CD14-positive monocyte (primary cell): ENCODE results near the gene SPDYE3. TPM values are rescaled to one million over a fixed set of nuclear protein-coding genes. Genes with fewer than 3 reads are reported as not detected.
A peak's percentile ranks its signal among the peaks of the same experiment; 100 is the strongest.
"Not testable (repeated sequence)": the region's sequence is repeated elsewhere in the genome, so short reads cannot be mapped to it uniquely, and the experiment has no call there.

Source experiments
- DNase-seq, 3 donors: peaks; one replicate each; pipeline ENCODE4 v3.0.0-alpha.2; 2011 to 2022
- H2AFZ ChIP-seq: 2 replicates; pipeline ENCODE4 v1.6.0; 2012; ENCODE audit warnings: mild to moderate bottlenecking, low read depth, low read length, inconsistent platforms; ENCODE audit not compliant: insufficient read depth, poor library complexity, severe bottlenecking
- H3K27ac ChIP-seq, 2 donors: 1 replicate in 1 of 2; 2 replicates in 1 of 2; pipeline ENCODE4 v1.5.1; 2012 to 2013; ENCODE audit warnings: low read length in 2 of 2, control low read depth in 1 of 2, inconsistent platforms in 1 of 2, low read depth in 1 of 2, mild to moderate bottlenecking in 1 of 2
- H3K27me3 ChIP-seq, 2 donors: one replicate each; pipeline versions ENCODE4 v1.6.0 to v1.6.1; 2011 to 2013; ENCODE audit warnings: low read length in 2 of 2; ENCODE audit not compliant: control insufficient read depth in 2 of 2, insufficient read depth in 2 of 2
- H3K36me3 ChIP-seq, 2 donors: replicated peaks in 1 of 2; 1 replicate in 1 of 2; 2 replicates in 1 of 2; pipeline versions ENCODE4 v1.5.1 to v1.6.1; 2012 to 2013; ENCODE audit warnings: low read length in 2 of 2, control low read depth in 1 of 2, inconsistent platforms in 1 of 2, mild to moderate bottlenecking in 1 of 2; ENCODE audit not compliant: insufficient read depth in 2 of 2, control insufficient read depth in 1 of 2
- H3K4me1 ChIP-seq, 2 donors: 1 replicate in 1 of 2; 2 replicates in 1 of 2; pipeline versions ENCODE4 v1.5.1 to v1.6.1; 2012 to 2013; ENCODE audit warnings: low read length in 2 of 2, control low read depth in 1 of 2, inconsistent platforms in 1 of 2, mild to moderate bottlenecking in 1 of 2, moderate library complexity in 1 of 2; ENCODE audit not compliant: insufficient read depth in 2 of 2, control insufficient read depth in 1 of 2
- H3K4me2 ChIP-seq: replicated peaks from 2 replicates; pipeline ENCODE3; 2012; ENCODE audit warnings: low read length, moderate library complexity, mild to moderate bottlenecking; ENCODE audit not compliant: poor library complexity, severe bottlenecking; ENCODE audit errors: extremely low read depth
- H3K4me3 ChIP-seq, 3 experiments: fragments of 200-600 bp in 1 of 3; sonication (generic) in 1 of 3; replicated peaks in 1 of 3; 1 replicate in 2 of 3; 2 replicates in 1 of 3; pipeline ENCODE4 v1.5.1; 2011 to 2013; ENCODE audit warnings: low read length in 3 of 3, mild to moderate bottlenecking in 3 of 3, control low read depth in 2 of 3, low read depth in 2 of 3, inconsistent platforms in 1 of 3, moderate library complexity in 1 of 3
- H3K79me2 ChIP-seq: 2 replicates; pipeline ENCODE4 v1.6.0; 2012; ENCODE audit warnings: mild to moderate bottlenecking, control low read depth, inconsistent platforms, low read length, moderate library complexity; ENCODE audit not compliant: insufficient read depth
- H3K9ac ChIP-seq: 2 replicates; pipeline ENCODE4 v1.6.0; 2017; ENCODE audit warnings: low read length, mild to moderate bottlenecking; ENCODE audit not compliant: insufficient read depth, poor library complexity, severe bottlenecking
- H3K9me3 ChIP-seq, 2 donors: replicated peaks in 1 of 2; 1 replicate in 1 of 2; 2 replicates in 1 of 2; pipeline versions ENCODE4 v1.5.1 to v1.6.1; 2012 to 2013; ENCODE audit warnings: low read length in 2 of 2, control low read depth in 1 of 2; ENCODE audit not compliant: control insufficient read depth in 1 of 2, insufficient read depth in 1 of 2
- H4K20me1 ChIP-seq: 2 replicates; pipeline ENCODE4 v1.6.0; 2012; ENCODE audit warnings: mild to moderate bottlenecking, low read length, control low read depth, moderate library complexity; ENCODE audit not compliant: insufficient read depth
- H3K27ac Mint-ChIP-seq, 7 donors: one replicate each; pipeline ENCODE4 v1.8.0; 2020; ENCODE audit warnings: mild to moderate bottlenecking in 7 of 7, mixed read lengths in 7 of 7, moderate library complexity in 6 of 7, inconsistent platforms in 2 of 7
- H3K27me3 Mint-ChIP-seq, 3 donors: one replicate each; pipeline ENCODE4 v1.8.0; 2021 to 2022; ENCODE audit warnings: low read depth in 3 of 3, mild to moderate bottlenecking in 3 of 3, mixed read lengths in 3 of 3, moderate library complexity in 3 of 3, inconsistent platforms in 1 of 3
- H3K36me3 Mint-ChIP-seq, 2 donors: one replicate each; pipeline ENCODE4 v1.8.0; 2020; ENCODE audit warnings: mixed read lengths in 2 of 2, inconsistent platforms in 1 of 2, mild to moderate bottlenecking in 1 of 2
- H3K4me1 Mint-ChIP-seq: one replicate; pipeline ENCODE4 v1.8.0; 2020; ENCODE audit warnings: mild to moderate bottlenecking, mixed read lengths
- H3K4me3 Mint-ChIP-seq, 2 donors: one replicate each; pipeline ENCODE4 v1.8.0; 2020; ENCODE audit warnings: mild to moderate bottlenecking in 2 of 2, mixed read lengths in 2 of 2, moderate library complexity in 1 of 2
- H3K9me3 Mint-ChIP-seq, 7 donors: one replicate each; pipeline ENCODE4 v1.8.0; 2020 to 2022; ENCODE audit warnings: mixed read lengths in 7 of 7, mild to moderate bottlenecking in 6 of 7, moderate library complexity in 6 of 7, inconsistent platforms in 2 of 7
- CTCF ChIP-seq: fragments of 200-600 bp; IDR thresholded peaks from one replicate; pipeline ENCODE4 v1.8.0; 2022; ENCODE audit warnings: antibody characterized with exemption, mild to moderate bottlenecking
- WGBS: methylation state at CpG from one replicate; pipeline ENCODE4 v1.1.5; 2013; ENCODE audit warnings: missing lambda C conversion rate; ENCODE audit not compliant: insufficient coverage; 5-methylcytosine and 5-hydroxymethylcytosine counted together
- intact Hi-C, 2 donors: fragments of 100-400 bp; cut with micrococcal nuclease; formaldehyde crosslinking; loops; one replicate each; pipeline versions ENCODE4 v1.15.0 to v1.15.1; 2023
- polyA plus RNA-seq, 3 donors: library from polyadenylated mRNA; depleted of rRNA in 1 of 3; unstranded in 2 of 3; stranded (reverse) in 1 of 3; fragments of 300-500 nt in 2 of 3; fragments of >200 nt in 1 of 3; fragmentation: Illumina TruSeq in 2 of 3; gene quantifications; 1 replicate in 2 of 3; 2 replicates in 1 of 3; pipeline ENCODE4 v1.2.3, GENCODE V29; 2012 to 2021

The SPDYE3 gene
- polyA plus RNA-seq, 3 donors = 0.58 to 1.2 TPM; not detected in 1

GRCh38 chr7:100271716-100272537, 35.6 kb upstream of the SPDYE3 start:
- Histone ChIP-seq H4K20me1 (no peaks in the 10 kb centered on the region), H3K4me3 (peak overlapping the region; percentile 38 to 71 (median 57)), H3K9ac (peak overlapping the region; percentile 59), H3K9me3 (no peaks in the 10 kb centered on the region), H3K79me2 (no peaks in the 10 kb centered on the region), H3K4me1 (peaks cover 12 to 16% of the 10 kb centered on the region in 2 donors), H3K27ac (no peak overlapping the region), H2AFZ (peak overlapping the region; percentile 86), H3K27me3 (peaks cover 2 to 8% of the 10 kb centered on the region in 2 donors), H3K4me2 (peak overlapping the region; percentile 69), H3K36me3 (no peaks in the 10 kb centered on the region)
- Mint-ChIP-seq H3K4me1 (peaks cover 25% of the 10 kb centered on the region), H3K4me3 (peak overlapping the region; percentile 75 to 82), H3K27ac (peak overlapping the region in 1 of 7 donors; percentile 53), H3K9me3 (peaks cover 0 to 2% (median 0%) of the 10 kb centered on the region in 7 donors), H3K27me3 (peaks cover 13 to 25% (median 19%) of the 10 kb centered on the region in 3 donors), H3K36me3 (peaks cover 1 to 3% of the 10 kb centered on the region in 2 donors)
- under 1% methylated on average over 94 of the region's 101 CpGs for WGBS
- no peak for TF ChIP-seq CTCF
- peak; percentile 93 to 97 (median 94) for DNase-seq
- intact Hi-C loops = loop anchor here (10.0 kb wide), 1 partner anchor 73 kb away; no protein-coding TSS in a partner anchor

DNA sequence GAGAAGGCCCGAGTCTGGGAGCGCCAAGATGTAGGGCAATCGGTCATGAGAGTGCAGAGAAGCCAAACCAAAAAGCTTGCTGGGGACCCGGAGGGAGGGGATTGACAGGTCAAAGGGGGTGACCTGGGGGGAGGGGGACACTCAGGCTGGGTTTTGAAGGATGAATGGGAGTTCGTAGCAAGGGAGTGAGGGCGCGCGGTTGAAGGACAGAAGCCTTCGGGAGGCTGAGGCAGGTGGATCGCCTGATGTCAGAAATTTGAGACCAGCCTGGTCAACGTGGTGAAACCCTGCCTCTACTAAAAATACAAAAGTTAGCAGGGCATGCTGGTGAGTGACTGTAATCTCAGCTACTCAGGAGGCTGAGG, 35.0 kb upstream of the SPDYE3 start:
- H3K9ac ChIP-seq = peak overlapping the region; percentile 59
- not testable (repeated sequence) for H3K9me3 Mint-ChIP-seq

More for the DNA sequence above, 35.0 kb upstream of the SPDYE3 start:
- not testable (repeated sequence) for H4K20me1 ChIP-seq, H3K27me3 ChIP-seq, DNase-seq, H3K27ac ChIP-seq, H3K36me3 ChIP-seq, H3K79me2 ChIP-seq, H3K27ac Mint-ChIP-seq, H3K36me3 Mint-ChIP-seq, H3K9me3 ChIP-seq
- intact Hi-C loops = loop anchor here (10.0 kb wide), 1 partner anchor 72 kb away; no protein-coding TSS in a partner anchor
- Mint-ChIP-seq H3K4me3 (peak overlapping the region; percentile 74 to 82), H3K27me3 (peaks cover 13 to 25% (median 20%) of the 10 kb centered on the region in 3 donors), H3K4me1 (peaks cover 25% of the 10 kb centered on the region)
- peak overlapping the region; percentile 69 for H3K4me2 ChIP-seq
- peaks cover 12 to 16% of the 10 kb centered on the region in 2 donors for H3K4me1 ChIP-seq
- H2AFZ ChIP-seq = peak overlapping the region; percentile 86
- peak overlapping the region; percentile 38 to 71 (median 57) for H3K4me3 ChIP-seq
- 31% methylated on average over 6 of the region's 11 CpGs for WGBS
